HTERT RPE-1 (cell line): ENCODE measurements around the gene CCDC167.

ENCODE experiments used
- in situ Hi-C: fragments of 300-500 bp; cut with MboI; formaldehyde crosslinking; loops from 4 replicates; pipeline ENCODE4 v1.14.3; 2020; ENCODE audit warnings: low sequenced_read_pairs

CCDC167 gene

GRCh38 chr6:37491171-37491829 lies 8.4 kb downstream of the CCDC167 start:
- in situ Hi-C loops = loop anchor here (25.0 kb wide), 1 partner anchor 196 kb away; the partner anchor contains the start of gene MDGA1

GRCh38 chr6:37490536-37491170 lies 9.0 kb downstream of the CCDC167 start:
- in situ Hi-C loops = loop anchor here (25.0 kb wide), 1 partner anchor 197 kb away; the partner anchor contains the start of gene MDGA1

GRCh38 chr6:37489697-37490336 lies 9.9 kb downstream of the CCDC167 start:
- in situ Hi-C loops = loop anchor here (25.0 kb wide), 1 partner anchor 197 kb away; the partner anchor contains the start of gene MDGA1

DNA sequence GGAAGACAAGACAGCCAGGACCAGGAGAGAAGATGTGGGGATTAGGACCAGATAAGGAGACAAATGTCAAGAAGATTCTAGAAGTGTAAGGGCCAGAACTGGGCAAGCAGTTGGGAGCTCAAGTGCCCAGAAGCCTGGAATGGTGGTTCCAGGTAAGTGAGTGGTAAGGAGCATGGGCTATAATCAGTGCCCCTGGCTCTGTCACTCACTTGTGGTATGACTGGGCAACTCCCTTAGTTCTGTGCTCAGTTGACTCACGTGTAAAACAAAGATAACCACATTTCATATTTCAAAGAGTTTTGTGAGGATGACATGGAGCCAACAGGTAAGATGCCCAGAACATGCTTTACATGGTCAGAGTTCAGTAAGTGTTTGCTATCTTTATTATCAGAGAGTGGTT lies 11.2 kb downstream of the CCDC167 start:
- in situ Hi-C loops = loop anchor here (25.0 kb wide), 1 partner anchor 199 kb away; the partner anchor contains the start of gene MDGA1

- in situ Hi-C loops = loop anchor here (25.0 kb wide), 1 partner anchor 200 kb away; the partner anchor contains the start of gene MDGA1
Measured at GRCh38 chr6:37487591-37488380, 11.9 kb downstream of the CCDC167 start.

- in situ Hi-C loops = loop anchor here (25.0 kb wide), 1 partner anchor 201 kb away; the partner anchor contains the start of gene MDGA1
Measured at GRCh38 chr6:37486121-37486839, 13.4 kb downstream of the CCDC167 start.

DNA sequence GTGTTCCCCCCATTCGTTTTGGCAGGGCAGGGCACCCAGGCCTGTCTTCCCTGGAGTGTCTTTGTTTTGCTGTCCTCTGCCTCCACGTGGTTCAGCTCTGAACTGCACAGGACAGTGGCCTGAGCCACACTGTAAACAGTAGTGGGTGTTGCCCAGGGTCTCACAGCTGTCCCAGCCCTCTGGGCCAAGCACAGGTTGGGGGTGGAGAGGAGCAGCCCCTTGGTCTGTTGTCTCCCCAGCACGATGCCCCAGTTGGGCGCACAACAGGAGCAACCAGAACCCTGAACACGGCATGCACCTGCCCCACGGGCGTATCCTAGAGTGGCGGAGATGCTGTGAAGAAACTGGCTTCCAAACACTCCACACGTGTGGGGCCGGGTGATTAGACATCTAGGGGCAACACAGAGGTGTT lies 14.4 kb downstream of the CCDC167 start:
- in situ Hi-C loops = loop anchor here (25.0 kb wide), 1 partner anchor 202 kb away; the partner anchor contains the start of gene MDGA1

DNA sequence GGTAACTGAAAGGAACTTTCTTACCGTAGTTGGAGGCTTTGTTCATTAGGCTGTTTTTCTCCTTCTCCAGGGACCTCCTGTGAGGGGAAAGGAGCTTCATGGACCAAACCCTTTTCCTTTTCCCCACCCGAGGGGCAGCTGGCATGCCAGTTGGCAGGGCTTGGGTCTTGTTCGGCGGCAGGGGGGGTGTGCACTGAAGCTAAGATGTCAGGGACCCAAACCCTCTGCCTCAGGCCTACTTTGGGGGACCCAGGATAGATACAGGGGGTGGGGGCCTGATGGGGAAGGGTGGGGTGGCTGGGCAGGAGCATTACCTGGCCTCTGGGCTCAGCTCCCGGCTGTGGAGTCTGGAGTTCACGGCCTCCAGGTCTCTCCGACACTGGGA lies 14.9 kb downstream of the CCDC167 start:
- in situ Hi-C loops = loop anchor here (25.0 kb wide), 1 partner anchor 203 kb away; the partner anchor contains the start of gene MDGA1

DNA sequence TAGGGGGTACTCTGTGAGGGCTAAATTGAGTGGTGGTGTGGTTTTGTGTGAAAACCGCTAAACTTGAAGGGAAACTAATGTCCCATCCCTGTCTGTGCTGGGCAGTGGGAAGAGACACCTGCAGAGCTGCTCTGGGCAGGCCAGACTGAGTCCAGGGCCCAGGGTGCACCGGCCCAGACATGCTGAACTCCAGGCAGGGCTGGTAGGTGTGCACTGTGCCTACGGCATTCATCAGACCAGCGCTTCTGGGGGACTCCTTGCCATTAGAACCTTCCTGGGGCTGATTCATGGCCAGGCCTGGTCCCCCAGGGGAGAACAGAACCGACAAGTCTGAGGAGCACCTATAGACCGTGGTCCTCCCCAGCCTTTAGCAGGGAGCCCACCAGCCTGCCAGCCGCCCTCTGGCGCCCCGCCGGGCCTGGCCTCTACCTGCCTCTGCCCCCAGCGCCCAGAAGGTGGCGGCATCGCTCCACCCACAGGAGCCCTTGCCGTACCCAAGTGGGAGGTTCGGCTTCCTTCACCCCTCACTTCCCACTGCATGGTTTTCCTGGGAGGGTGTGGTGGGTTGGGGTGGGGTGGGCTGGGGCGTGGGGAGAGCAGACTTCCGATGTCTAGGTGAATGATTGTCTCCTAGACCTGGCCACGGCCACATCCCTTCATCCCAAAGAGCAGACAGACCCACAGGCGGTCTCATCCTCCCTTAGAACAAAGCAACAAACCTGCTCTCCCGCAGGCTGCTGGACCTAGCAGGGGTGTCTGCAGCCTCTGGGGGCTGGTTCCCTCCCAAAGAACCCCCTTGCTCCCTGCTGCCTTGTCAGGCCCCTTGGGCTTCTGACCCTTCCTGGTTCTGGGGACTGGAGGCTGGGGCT lies 15.5 kb downstream of the CCDC167 start:
- in situ Hi-C loops = loop anchor here (25.0 kb wide), 1 partner anchor 203 kb away; the partner anchor contains the start of gene MDGA1

- in situ Hi-C loops = loop anchor here (25.0 kb wide), 1 partner anchor 204 kb away; the partner anchor contains the start of gene MDGA1
Measured at GRCh38 chr6:37483252-37483901, 16.3 kb downstream of the CCDC167 start.

DNA sequence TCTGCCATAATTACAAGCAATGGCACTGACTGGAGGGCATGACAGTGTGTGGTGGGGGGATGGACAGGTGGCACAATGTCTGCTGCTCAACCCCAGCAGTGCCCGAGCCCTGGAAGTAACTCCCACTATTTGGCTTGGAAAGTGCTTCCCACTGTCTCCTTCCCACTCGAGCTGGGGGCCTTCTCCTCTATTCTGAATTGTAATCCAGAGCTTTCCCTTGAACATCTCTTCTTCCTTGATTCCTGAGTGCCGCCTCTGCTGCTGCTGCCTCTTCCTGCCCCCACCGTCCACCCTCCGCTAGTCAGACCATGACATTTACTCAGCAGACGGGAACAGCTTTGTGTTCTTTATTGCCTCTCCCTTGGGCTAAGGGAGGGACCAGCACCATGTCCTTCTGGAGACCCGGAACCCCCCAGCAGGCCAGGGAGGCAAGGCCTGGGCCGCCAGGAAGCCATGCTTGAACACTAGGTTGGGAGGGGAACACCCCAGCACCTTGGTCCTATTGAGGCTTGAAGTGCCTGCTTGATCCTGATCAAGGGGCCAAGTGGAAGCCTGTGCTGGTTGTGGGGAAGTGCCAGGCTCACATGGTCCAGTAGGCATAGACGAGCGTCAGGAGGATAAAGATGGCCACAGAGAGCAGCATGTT lies 17.0 kb downstream of the CCDC167 start:
- in situ Hi-C loops = loop anchor here (25.0 kb wide), 1 partner anchor 205 kb away; the partner anchor contains the start of gene MDGA1

DNA sequence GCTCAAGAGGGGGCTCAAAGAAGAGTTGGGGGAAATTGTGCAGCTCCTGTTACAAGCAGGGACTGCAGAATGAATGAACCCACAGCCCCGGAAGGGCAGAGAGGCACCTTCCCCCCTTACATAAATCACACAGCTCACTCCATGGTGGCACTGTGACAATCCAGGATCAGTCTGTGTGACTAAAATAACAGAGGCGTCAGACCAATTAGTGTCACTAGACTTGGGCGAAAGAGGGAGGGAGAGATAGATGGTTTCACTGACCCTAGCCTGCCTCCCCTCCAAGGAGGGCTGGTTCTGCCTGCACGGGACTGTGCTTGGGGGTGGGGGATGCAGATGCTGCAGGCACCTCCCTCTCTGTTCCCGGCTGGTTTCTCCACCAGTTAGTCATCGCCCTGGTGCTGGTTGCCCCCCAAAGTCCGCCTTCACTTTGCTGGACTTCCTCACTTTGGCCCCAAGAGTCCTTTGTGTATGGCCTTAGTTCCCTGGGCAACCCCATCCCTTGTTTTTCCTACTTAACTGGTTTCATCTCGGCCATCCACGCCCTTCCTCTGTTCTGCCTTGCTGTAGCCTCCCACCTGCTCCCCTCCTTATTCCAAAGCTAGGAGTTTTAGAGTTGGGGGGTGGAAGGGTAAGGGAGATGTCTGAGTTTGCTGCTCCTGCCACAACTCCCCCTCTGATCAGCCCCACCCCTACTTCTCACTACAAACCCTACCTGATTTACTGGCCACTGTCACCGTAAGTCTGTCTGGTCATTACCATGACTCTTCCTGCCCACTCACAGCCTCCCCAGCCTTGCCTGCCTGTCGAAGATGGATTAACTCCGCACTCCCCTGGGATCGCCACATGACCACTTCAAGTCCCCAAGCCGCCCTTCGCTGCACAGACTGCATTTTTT lies 17.7 kb downstream of the CCDC167 start:
- in situ Hi-C loops = loop anchor here (25.0 kb wide), 1 partner anchor 205 kb away; the partner anchor contains the start of gene MDGA1

GRCh38 chr6:37480951-37481534 lies 18.6 kb downstream of the CCDC167 start:
- in situ Hi-C loops = loop anchor here (25.0 kb wide), 1 partner anchor 206 kb away; the partner anchor contains the start of gene MDGA1

- in situ Hi-C loops = loop anchor here (25.0 kb wide), 1 partner anchor 207 kb away; the partner anchor contains the start of gene MDGA1
Measured at GRCh38 chr6:37480118-37480736, 19.5 kb downstream of the CCDC167 start.

GRCh38 chr6:37479266-37479854 lies 20.3 kb downstream of the CCDC167 start:
- in situ Hi-C loops = loop anchor here (25.0 kb wide), 1 partner anchor 208 kb away; the partner anchor contains the start of gene MDGA1
